22Rv1 (cell line): Measurements from ENCODE around the gene CEP131.

Experiments
- H3K27ac ChIP-seq: fragments of 450-650 bp; 2 replicates; pipeline ENCODE4 v1.5.1; 2017
- CTCF ChIP-seq: fragments of 450-650 bp; IDR thresholded peaks from 2 replicates; pipeline ENCODE4 v1.5.1; 2017; ENCODE audit warnings: mild to moderate bottlenecking
- ZFX ChIP-seq: fragments of 450-650 bp; IDR thresholded peaks from 2 replicates; pipeline ENCODE4 v1.6.1; 2017; ENCODE audit warnings: antibody characterized with exemption, borderline replicate concordance

Gene CEP131

GRCh38 chr17:81242421-81243332 is 19.9 kb upstream of the CEP131 start:
- TF ChIP-seq CTCF: no peak
- no peak for TF ChIP-seq ZFX
- peak overlapping the region; percentile 18; the same call in 1 of the 2 replicates for H3K27ac ChIP-seq

GRCh38 chr17:81241648-81242420 is 19.1 kb upstream of the CEP131 start:
- H3K27ac ChIP-seq: peak overlapping the region; percentile 13

GRCh38 chr17:81241203-81241602 is 18.4 kb upstream of the CEP131 start:
- TF ChIP-seq ZFX (no peak), CTCF (no peak)
- H3K27ac ChIP-seq: peak overlapping the region; percentile 81; the same call in 1 of the 2 replicates

More at GRCh38 chr17:81241648-81242420, 19.1 kb upstream of the CEP131 start:
- peak; percentile 86 for TF ChIP-seq CTCF
- TF ChIP-seq ZFX: no peak

- TF ChIP-seq ZFX (no peak), CTCF (no peak)
- H3K27ac ChIP-seq: peak overlapping the region; percentile 81
Observed at GRCh38 chr17:81240761-81241160, 18.0 kb upstream of the CEP131 start.

- TF ChIP-seq CTCF: no peak
- no peak for TF ChIP-seq ZFX
- peak overlapping the region; percentile 81 for H3K27ac ChIP-seq
Observed at GRCh38 chr17:81239714-81240555, 17.2 kb upstream of the CEP131 start.

- peak within 1 kb of the TSS; percentile 81 for H3K27ac ChIP-seq
- TF ChIP-seq ZFX: no peak
- no peak for TF ChIP-seq CTCF
Observed at GRCh38 chr17:81238815-81239713, 16.3 kb upstream of the CEP131 start, which contains the start of the genes NDUFAF8 and TEPSIN. TSS of gene NDUFAF8 (plus strand) at chr17:81239318. CDS start at chr17:81239364, 46 bp downstream. TSS of gene TEPSIN (minus strand) at chr17:81239055. CDS start at chr17:81239033, 22 bp downstream.
